ENCODE data around the gene STRN3. TPM values are rescaled to one million over a fixed set of nuclear protein-coding genes. Genes with fewer than 3 reads are reported as not detected.

STRN3 gene
- total RNA-seq, 4 donors from 2014 or later, result 11.6 to 47.7 (median 38.9) TPM

GRCh38 chr14:30848449-30849240, 177.5 kb downstream of the STRN3 start:
- H3K36me3 ChIP-seq, result no peaks in the 10 kb centered on the region
- no peak overlapping the region for H3K4me3 ChIP-seq
- 74 to 82% methylated on average over 4 of the region's 4 CpGs for WGBS, 2 donors
- DNase-seq, result no peak
- no peaks in the 10 kb centered on the region for H3K4me1 ChIP-seq
- H3K27me3 ChIP-seq, result peaks cover 0 to 8% (median 0%) of the 10 kb centered on the region in 4 donors
- no peak overlapping the region for H3K27ac ChIP-seq
- intact Hi-C loops (cut with DNase I), result no loop called here
- TF ChIP-seq POLR2A (IDR thresholded peaks at IDR 0.05) (no peak), CTCF (IDR thresholded peaks at IDR 0.05) (no peak)
- H3K9me3 ChIP-seq, result no peaks in the 10 kb centered on the region

Small RNA genes within 50 kb of the gene (small RNA-seq; reads per million reads assigned to genes)
- 0 reads per million in 4 donors for gene HIGD1AP17
- 0 to 0.27 (median 0.18) reads per million in 4 donors for gene MIR624

Other genes with a start within 250 kb of the STRN3 start
- under 1 TPM in 2 of 4 donors, not detected in 2; 0.26 to 0.76 TPM for gene COCH, start 151.8 kb downstream of the STRN3 start, total RNA-seq
- 1 to 10 TPM; 2.0 to 5.7 (median 4.2) TPM for gene AP4S1, start 730 bp downstream of the STRN3 start, total RNA-seq
- gene HECTD1, start 181.4 kb upstream of the STRN3 start, total RNA-seq, result 100 to 1,000 TPM; 175 to 250 (median 194) TPM

Measured in esophagus squamous epithelium (tissue), 5 donors.